ENCODE measurements around the gene CBX8.

Gene CBX8

GRCh38 chr17:79804856-79805696, 8.2 kb upstream of the CBX8 start:
- ATAC-seq (ENCODE audit: insufficient read depth, low read depth) = no peak
- no peak for DNase-seq
- H3K27ac ChIP-seq (ENCODE audit: low read length) = peak overlapping the region; percentile 2; the same call in 1 of the 2 replicates
- peak overlapping the region; percentile 16 to 58; a peak in 3 of 4 replicates for H3K4me3 ChIP-seq (ENCODE audit: low read depth in 1 of 2, low read length in 2 of 2)
- no peak overlapping the region for H2AFZ ChIP-seq (ENCODE audit: low read depth, low read length)
- no peak for TF ChIP-seq EZH2 (IDR thresholded peaks at IDR 0.05; ENCODE audit: borderline replicate concordance, low read depth, low read length, severe bottlenecking)
- TF ChIP-seq CTCF (IDR thresholded peaks at IDR 0.05; ENCODE audit: borderline replicate concordance, extremely low read depth, low read length, poor library complexity, severe bottlenecking) = no peak
- peaks cover 37% of the 10 kb centered on the region for H3K27me3 ChIP-seq (ENCODE audit: insufficient read depth, low read length, poor library complexity)
- no peaks in the 10 kb centered on the region for H3K36me3 ChIP-seq (ENCODE audit: insufficient read depth, low read length)
- no peaks in the 10 kb centered on the region for H4K20me1 ChIP-seq (ENCODE audit: insufficient read depth, low read length)
- H3K9me3 ChIP-seq (ENCODE audit: insufficient read depth, low read length, severe bottlenecking) = no peaks in the 10 kb centered on the region
- peak overlapping the region; percentile 78 for H3K4me2 ChIP-seq (ENCODE audit: insufficient read depth, low read length)
- peaks cover 8% of the 10 kb centered on the region for H3K79me2 ChIP-seq (ENCODE audit: insufficient read depth, low read length)
- peaks cover 53% of the 10 kb centered on the region for H3K4me1 ChIP-seq (ENCODE audit: insufficient read depth, low read length)
- H3K9ac ChIP-seq (ENCODE audit: low read depth, low read length) = peak overlapping the region; percentile 57

GRCh38 chr17:79803997-79804855, 7.3 kb upstream of the CBX8 start:
- peak overlapping the region; percentile 71 for H3K27ac ChIP-seq (ENCODE audit: low read length)
- H3K9ac ChIP-seq (ENCODE audit: low read depth, low read length) = peak overlapping the region; percentile 57
- TF ChIP-seq CTCF (IDR thresholded peaks at IDR 0.05; ENCODE audit: borderline replicate concordance, extremely low read depth, low read length, poor library complexity, severe bottlenecking) (no peak), EZH2 (IDR thresholded peaks at IDR 0.05; ENCODE audit: borderline replicate concordance, low read depth, low read length, severe bottlenecking) (peak; percentile 14)
- peak; percentile 75 for DNase-seq
- no peaks in the 10 kb centered on the region for H3K36me3 ChIP-seq (ENCODE audit: insufficient read depth, low read length)
- peaks cover 42% of the 10 kb centered on the region for H3K27me3 ChIP-seq (ENCODE audit: insufficient read depth, low read length, poor library complexity)
- H4K20me1 ChIP-seq (ENCODE audit: insufficient read depth, low read length) = no peaks in the 10 kb centered on the region
- peak overlapping the region; percentile 16 to 58; a peak in 3 of 4 replicates for H3K4me3 ChIP-seq (ENCODE audit: low read depth in 1 of 2, low read length in 2 of 2)
- no peaks in the 10 kb centered on the region for H3K9me3 ChIP-seq (ENCODE audit: insufficient read depth, low read length, severe bottlenecking)
- H3K4me2 ChIP-seq (ENCODE audit: insufficient read depth, low read length) = peak overlapping the region; percentile 78
- H3K79me2 ChIP-seq (ENCODE audit: insufficient read depth, low read length) = peaks cover 8% of the 10 kb centered on the region
- peak overlapping the region; percentile 74 for H2AFZ ChIP-seq (ENCODE audit: low read depth, low read length)
- ATAC-seq (ENCODE audit: insufficient read depth, low read depth) = peak; percentile 81
- peaks cover 55% of the 10 kb centered on the region for H3K4me1 ChIP-seq (ENCODE audit: insufficient read depth, low read length)

- no peak for DNase-seq
- peaks cover 55% of the 10 kb centered on the region for H3K4me1 ChIP-seq (ENCODE audit: insufficient read depth, low read length)
- H3K4me3 ChIP-seq (ENCODE audit: low read depth in 1 of 2, low read length in 2 of 2) = peak overlapping the region; percentile 13 to 58; a peak in 3 of 4 replicates
- ATAC-seq (ENCODE audit: insufficient read depth, low read depth) = no peak
- H2AFZ ChIP-seq (ENCODE audit: low read depth, low read length) = peak overlapping the region; percentile 74
- H3K79me2 ChIP-seq (ENCODE audit: insufficient read depth, low read length) = peaks cover 8% of the 10 kb centered on the region
- H4K20me1 ChIP-seq (ENCODE audit: insufficient read depth, low read length) = no peaks in the 10 kb centered on the region
- H3K27ac ChIP-seq (ENCODE audit: low read length) = peak overlapping the region; percentile 71
- TF ChIP-seq EZH2 (IDR thresholded peaks at IDR 0.05; ENCODE audit: borderline replicate concordance, low read depth, low read length, severe bottlenecking) = no peak
- no peak for TF ChIP-seq CTCF (IDR thresholded peaks at IDR 0.05; ENCODE audit: borderline replicate concordance, extremely low read depth, low read length, poor library complexity, severe bottlenecking)
- H3K4me2 ChIP-seq (ENCODE audit: insufficient read depth, low read length) = peak overlapping the region; percentile 78
- no peaks in the 10 kb centered on the region for H3K36me3 ChIP-seq (ENCODE audit: insufficient read depth, low read length)
- no peaks in the 10 kb centered on the region for H3K9me3 ChIP-seq (ENCODE audit: insufficient read depth, low read length, severe bottlenecking)
- H3K27me3 ChIP-seq (ENCODE audit: insufficient read depth, low read length, poor library complexity) = peaks cover 43% of the 10 kb centered on the region
- H3K9ac ChIP-seq (ENCODE audit: low read depth, low read length) = peak overlapping the region; percentile 57
Observed at GRCh38 chr17:79803421-79803996, 6.6 kb upstream of the CBX8 start.

Data from DND-41 (cell line).